Choroid plexus epithelial cell (primary cell): Measurements from ENCODE around the gene GNRHR.

ENCODE experiments used
- DNase-seq: peaks from one replicate; pipeline ENCODE4 v3.0.0-alpha.2; 2010; ENCODE audit warnings: low read depth
- H3K4me3 ChIP-seq: 2 replicates; pipeline ENCODE4 v1.5.1; 2011; ENCODE audit warnings: low read depth, mild to moderate bottlenecking, control low read depth, low read length, moderate library complexity
- TF ChIP-seq, protein P1 (sequence below): conservative IDR thresholded peaks from 2 replicates; pipeline ENCODE4 v1.5.1; 2011; ENCODE audit warnings: low read depth, mild to moderate bottlenecking, control low read depth, inconsistent platforms, low read length, moderate library complexity

GNRHR gene

GRCh38 chr4:67754288-67754687, at the start of gene GNRHR:
Gene GNRHR, minus strand, starts transcription at chr4:67754388. Its CDS starts 53 bp downstream, at chr4:67754335.
- H3K4me3 ChIP-seq = no peak within 1 kb of the TSS
- DNase-seq = no peak
- TF ChIP-seq, protein P1, sequence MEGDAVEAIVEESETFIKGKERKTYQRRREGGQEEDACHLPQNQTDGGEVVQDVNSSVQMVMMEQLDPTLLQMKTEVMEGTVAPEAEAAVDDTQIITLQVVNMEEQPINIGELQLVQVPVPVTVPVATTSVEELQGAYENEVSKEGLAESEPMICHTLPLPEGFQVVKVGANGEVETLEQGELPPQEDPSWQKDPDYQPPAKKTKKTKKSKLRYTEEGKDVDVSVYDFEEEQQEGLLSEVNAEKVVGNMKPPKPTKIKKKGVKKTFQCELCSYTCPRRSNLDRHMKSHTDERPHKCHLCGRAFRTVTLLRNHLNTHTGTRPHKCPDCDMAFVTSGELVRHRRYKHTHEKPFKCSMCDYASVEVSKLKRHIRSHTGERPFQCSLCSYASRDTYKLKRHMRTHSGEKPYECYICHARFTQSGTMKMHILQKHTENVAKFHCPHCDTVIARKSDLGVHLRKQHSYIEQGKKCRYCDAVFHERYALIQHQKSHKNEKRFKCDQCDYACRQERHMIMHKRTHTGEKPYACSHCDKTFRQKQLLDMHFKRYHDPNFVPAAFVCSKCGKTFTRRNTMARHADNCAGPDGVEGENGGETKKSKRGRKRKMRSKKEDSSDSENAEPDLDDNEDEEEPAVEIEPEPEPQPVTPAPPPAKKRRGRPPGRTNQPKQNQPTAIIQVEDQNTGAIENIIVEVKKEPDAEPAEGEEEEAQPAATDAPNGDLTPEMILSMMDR = no peak

DNA sequence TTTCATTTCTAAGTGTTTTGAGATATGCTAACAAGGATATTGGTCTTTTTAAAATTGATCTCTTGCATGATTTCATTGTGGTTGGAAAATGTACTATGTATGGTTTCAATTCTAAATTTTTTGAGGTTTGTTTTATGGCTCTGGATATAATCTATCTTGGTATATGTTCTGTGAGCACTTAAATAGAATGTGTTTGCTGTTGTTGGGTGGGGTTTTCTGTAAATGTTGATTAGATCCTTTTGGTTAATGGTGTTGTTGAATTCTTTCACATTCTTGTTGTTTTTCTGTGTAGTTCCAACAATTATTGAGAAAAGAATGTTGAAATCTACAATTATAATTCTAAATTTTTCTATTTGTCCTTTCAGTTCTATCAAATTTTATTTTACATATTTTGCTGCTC, 42.6 kb upstream of the GNRHR start:
- H3K4me3 ChIP-seq = no peak overlapping the region
- TF ChIP-seq, protein P1 = no peak

GRCh38 chr4:67790721-67791120, 36.5 kb upstream of the GNRHR start:
- no peak for DNase-seq
- TF ChIP-seq, protein P1 = no peak
- H3K4me3 ChIP-seq = no peak overlapping the region

More for the DNA sequence above, 42.6 kb upstream of the GNRHR start:
- no peak for DNase-seq

DNA sequence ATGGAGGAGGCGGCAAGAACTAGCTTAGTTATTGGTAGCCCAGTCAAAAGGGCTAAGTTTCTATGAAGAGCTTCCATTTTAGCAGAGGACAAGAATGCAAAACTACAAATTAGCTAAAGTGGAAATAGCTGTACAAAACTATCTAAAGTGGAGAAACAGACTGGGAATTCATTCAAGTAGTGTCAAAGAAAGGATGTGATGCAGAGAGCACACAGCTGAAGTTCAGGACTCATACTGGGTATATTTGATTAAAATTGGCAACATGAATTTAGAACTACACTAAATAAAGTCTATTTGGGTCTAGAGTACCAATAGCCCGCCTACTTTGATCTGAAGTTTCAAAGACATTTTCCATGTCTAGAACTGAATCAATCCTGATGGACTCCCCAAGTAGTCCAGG, 33.1 kb upstream of the GNRHR start:
- no peak overlapping the region for H3K4me3 ChIP-seq
- TF ChIP-seq, protein P1 = no peak
- DNase-seq = no peak

- TF ChIP-seq, protein P1 = no peak
- peak; percentile 4 for DNase-seq
- no peak overlapping the region for H3K4me3 ChIP-seq
These were observed 31.3 kb upstream of the GNRHR start for GRCh38 chr4:67785528-67785927.

DNA sequence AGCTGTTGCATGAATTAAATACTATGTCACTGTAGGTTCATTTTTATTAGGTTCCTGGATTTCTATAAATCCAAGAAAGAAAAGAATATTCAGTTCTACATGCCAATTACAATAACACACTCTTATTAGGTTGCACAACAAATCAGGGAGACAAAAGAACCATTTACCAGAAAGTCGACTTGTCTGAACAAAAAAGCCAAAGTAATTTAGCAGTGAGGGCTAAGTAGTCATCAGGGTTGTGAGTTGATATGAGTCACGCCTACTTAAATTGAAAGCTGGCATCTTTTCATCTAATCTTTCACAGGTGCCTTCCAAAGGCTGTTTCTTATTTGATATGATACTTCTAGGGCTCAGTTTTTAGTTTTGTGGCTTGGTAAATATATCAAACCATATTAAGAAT, 25.4 kb upstream of the GNRHR start:
- TF ChIP-seq, protein P1 = no peak
- no peak overlapping the region for H3K4me3 ChIP-seq
- no peak for DNase-seq

DNA sequence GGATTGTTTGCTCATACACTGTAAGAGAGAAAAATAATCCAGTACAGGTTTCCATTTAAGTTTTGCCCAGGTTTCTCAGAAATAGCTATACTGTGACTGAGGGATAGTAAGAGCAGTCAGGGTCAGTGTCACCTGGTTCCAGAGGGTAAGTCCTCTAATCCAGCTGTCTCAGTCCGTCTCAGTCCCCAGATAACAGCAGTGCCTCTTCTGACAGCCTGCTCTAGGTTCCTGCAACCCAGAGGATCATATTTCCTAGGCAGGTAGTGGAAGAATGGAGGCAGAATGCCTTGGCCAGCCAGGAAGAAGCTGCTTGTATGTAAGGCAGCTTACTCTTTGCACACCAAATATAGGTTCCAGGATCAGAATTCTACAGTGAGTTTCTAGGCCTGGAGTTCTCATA, 22.6 kb upstream of the GNRHR start:
- H3K4me3 ChIP-seq = no peak overlapping the region
- no peak for DNase-seq
- TF ChIP-seq, protein P1 = no peak
